ENCODE data around the gene TPP2.

DNA sequence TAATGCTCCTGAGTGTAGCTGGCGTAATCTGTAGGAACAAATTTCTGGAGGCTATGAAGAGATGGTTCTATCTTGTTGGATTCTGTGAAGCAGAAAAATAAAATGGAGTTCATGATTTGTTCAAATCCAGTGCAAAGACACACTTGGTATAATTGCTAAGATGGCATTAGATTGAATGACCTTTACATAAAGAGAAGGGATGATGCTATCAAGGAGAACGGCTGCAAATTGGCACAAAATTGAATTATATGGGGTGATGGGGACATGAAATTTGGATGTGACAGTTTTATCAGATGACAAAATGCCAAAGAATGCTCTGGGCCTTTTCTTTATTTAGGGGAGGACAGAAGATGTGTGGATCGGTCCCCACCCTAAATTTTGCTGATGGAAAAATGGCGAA is 94.1 kb downstream of the TPP2 start:
- TF ChIP-seq RAD21 (conservative IDR thresholded peaks at IDR 0.05) (no peak), MXI1 (conservative IDR thresholded peaks at IDR 0.05; ENCODE audit: poor library complexity, severe bottlenecking) (no peak), EP300 (conservative IDR thresholded peaks at IDR 0.05; ENCODE audit: poor library complexity, severe bottlenecking) (no peak)
- TF ChIP-seq, protein P1, sequence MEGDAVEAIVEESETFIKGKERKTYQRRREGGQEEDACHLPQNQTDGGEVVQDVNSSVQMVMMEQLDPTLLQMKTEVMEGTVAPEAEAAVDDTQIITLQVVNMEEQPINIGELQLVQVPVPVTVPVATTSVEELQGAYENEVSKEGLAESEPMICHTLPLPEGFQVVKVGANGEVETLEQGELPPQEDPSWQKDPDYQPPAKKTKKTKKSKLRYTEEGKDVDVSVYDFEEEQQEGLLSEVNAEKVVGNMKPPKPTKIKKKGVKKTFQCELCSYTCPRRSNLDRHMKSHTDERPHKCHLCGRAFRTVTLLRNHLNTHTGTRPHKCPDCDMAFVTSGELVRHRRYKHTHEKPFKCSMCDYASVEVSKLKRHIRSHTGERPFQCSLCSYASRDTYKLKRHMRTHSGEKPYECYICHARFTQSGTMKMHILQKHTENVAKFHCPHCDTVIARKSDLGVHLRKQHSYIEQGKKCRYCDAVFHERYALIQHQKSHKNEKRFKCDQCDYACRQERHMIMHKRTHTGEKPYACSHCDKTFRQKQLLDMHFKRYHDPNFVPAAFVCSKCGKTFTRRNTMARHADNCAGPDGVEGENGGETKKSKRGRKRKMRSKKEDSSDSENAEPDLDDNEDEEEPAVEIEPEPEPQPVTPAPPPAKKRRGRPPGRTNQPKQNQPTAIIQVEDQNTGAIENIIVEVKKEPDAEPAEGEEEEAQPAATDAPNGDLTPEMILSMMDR (IDR thresholded peaks at IDR 0.05; ENCODE audit: poor library complexity, severe bottlenecking): no peak
- TF ChIP-seq, protein P2, sequence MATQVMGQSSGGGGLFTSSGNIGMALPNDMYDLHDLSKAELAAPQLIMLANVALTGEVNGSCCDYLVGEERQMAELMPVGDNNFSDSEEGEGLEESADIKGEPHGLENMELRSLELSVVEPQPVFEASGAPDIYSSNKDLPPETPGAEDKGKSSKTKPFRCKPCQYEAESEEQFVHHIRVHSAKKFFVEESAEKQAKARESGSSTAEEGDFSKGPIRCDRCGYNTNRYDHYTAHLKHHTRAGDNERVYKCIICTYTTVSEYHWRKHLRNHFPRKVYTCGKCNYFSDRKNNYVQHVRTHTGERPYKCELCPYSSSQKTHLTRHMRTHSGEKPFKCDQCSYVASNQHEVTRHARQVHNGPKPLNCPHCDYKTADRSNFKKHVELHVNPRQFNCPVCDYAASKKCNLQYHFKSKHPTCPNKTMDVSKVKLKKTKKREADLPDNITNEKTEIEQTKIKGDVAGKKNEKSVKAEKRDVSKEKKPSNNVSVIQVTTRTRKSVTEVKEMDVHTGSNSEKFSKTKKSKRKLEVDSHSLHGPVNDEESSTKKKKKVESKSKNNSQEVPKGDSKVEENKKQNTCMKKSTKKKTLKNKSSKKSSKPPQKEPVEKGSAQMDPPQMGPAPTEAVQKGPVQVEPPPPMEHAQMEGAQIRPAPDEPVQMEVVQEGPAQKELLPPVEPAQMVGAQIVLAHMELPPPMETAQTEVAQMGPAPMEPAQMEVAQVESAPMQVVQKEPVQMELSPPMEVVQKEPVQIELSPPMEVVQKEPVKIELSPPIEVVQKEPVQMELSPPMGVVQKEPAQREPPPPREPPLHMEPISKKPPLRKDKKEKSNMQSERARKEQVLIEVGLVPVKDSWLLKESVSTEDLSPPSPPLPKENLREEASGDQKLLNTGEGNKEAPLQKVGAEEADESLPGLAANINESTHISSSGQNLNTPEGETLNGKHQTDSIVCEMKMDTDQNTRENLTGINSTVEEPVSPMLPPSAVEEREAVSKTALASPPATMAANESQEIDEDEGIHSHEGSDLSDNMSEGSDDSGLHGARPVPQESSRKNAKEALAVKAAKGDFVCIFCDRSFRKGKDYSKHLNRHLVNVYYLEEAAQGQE (IDR thresholded peaks at IDR 0.05; ENCODE audit: borderline replicate concordance): no peak

All from neural cell (in vitro differentiated cells).